HepG2 (cell line): ENCODE data around the gene IFIT1B. TPM values are rescaled to one million over a fixed set of nuclear protein-coding genes. Genes with fewer than 3 reads are reported as not detected.
A peak's percentile ranks its signal among the peaks of the same experiment; 100 is the strongest.

ENCODE experiments used
- E2F1 ChIP-seq: sonication (generic); formaldehyde crosslinking; IDR thresholded peaks from 2 replicates; pipeline ENCODE4 v1.5.0; 2020; ENCODE audit warnings: missing genetic modification reagents
- ELF4 ChIP-seq: sonication (generic); formaldehyde crosslinking; IDR thresholded peaks from 2 replicates; pipeline ENCODE4 v1.5.0; 2020; ENCODE audit warnings: missing genetic modification reagents, mild to moderate bottlenecking, moderate library complexity, borderline replicate concordance
- FOXO4 ChIP-seq: sonication (generic); formaldehyde crosslinking; conservative IDR thresholded peaks from 2 replicates; pipeline ENCODE4 v1.8.1; 2023; ENCODE audit warnings: missing genetic modification reagents
- GATA4 ChIP-seq: sonication (generic); IDR thresholded peaks from 2 replicates; pipeline ENCODE4 v1.6.1; 2016; ENCODE audit warnings: antibody characterized with exemption, low read depth, borderline replicate concordance
- HOMEZ ChIP-seq: IDR thresholded peaks from 2 replicates; pipeline ENCODE4 v1.6.1; 2016; ENCODE audit warnings: low read depth
- IRF1 ChIP-seq: sonication (generic); formaldehyde crosslinking; IDR thresholded peaks from 2 replicates; pipeline ENCODE4 v1.4.0; 2020; ENCODE audit warnings: low read depth, mild to moderate bottlenecking, missing genetic modification reagents
- NFYB ChIP-seq: sonication (generic); formaldehyde crosslinking; IDR thresholded peaks from 2 replicates; pipeline ENCODE4 v1.4.0; 2020; ENCODE audit warnings: missing genetic modification reagents
- PAWR ChIP-seq: sonication (generic); formaldehyde crosslinking; IDR thresholded peaks from 2 replicates; pipeline ENCODE4 v1.4.0; 2020; ENCODE audit warnings: missing genetic modification reagents, mild to moderate bottlenecking, borderline replicate concordance
- REPIN1 ChIP-seq: sonication (generic); formaldehyde crosslinking; IDR thresholded peaks from 2 replicates; pipeline ENCODE4 v1.8.0; 2022; ENCODE audit warnings: missing genetic modification reagents, low read depth, mild to moderate bottlenecking, borderline replicate concordance
- RNF2 ChIP-seq: fragments of 450-650 bp; conservative IDR thresholded peaks from 2 replicates; pipeline ENCODE4 v1.6.1; 2016; ENCODE audit warnings: low read depth
- SAP130 ChIP-seq: IDR thresholded peaks from 2 replicates; pipeline ENCODE4 v1.6.1; 2016; ENCODE audit warnings: low read depth
- SUZ12 ChIP-seq: fragments of 150-350 bp; IDR thresholded peaks from 2 replicates; pipeline ENCODE4 v1.6.1; 2014; ENCODE audit warnings: low read depth, low read length
- TOPORS ChIP-seq: sonication (generic); formaldehyde crosslinking; IDR thresholded peaks from 2 replicates; pipeline ENCODE4 v1.8.0; 2023; ENCODE audit warnings: mild to moderate bottlenecking, missing genetic modification reagents
- UBTF ChIP-seq: sonication (generic); formaldehyde crosslinking; IDR thresholded peaks from 2 replicates; pipeline ENCODE4 v1.4.0; 2020; ENCODE audit warnings: mild to moderate bottlenecking, missing genetic modification reagents
- ZBTB38 ChIP-seq: sonication (generic); formaldehyde crosslinking; IDR thresholded peaks from 2 replicates; pipeline ENCODE4 v1.5.1; 2020; ENCODE audit warnings: mild to moderate bottlenecking, missing genetic modification reagents
- ZC3H13 ChIP-seq: sonication (generic); formaldehyde crosslinking; IDR thresholded peaks from 2 replicates; pipeline ENCODE4 v1.8.1; 2023; ENCODE audit warnings: mild to moderate bottlenecking, missing genetic modification reagents, moderate library complexity
- ZFAT ChIP-seq: sonication (generic); formaldehyde crosslinking; conservative IDR thresholded peaks from 2 replicates; pipeline ENCODE4 v1.8.1; 2023; ENCODE audit warnings: missing genetic modification reagents, inconsistent platforms
- ZKSCAN5 ChIP-seq: sonication (generic); formaldehyde crosslinking; IDR thresholded peaks from 2 replicates; pipeline ENCODE4 v1.5.1; 2020; ENCODE audit warnings: mild to moderate bottlenecking, missing genetic modification reagents
- ZMYM4 ChIP-seq: sonication (generic); formaldehyde crosslinking; IDR thresholded peaks from 2 replicates; pipeline ENCODE4 v1.8.1; 2023; ENCODE audit warnings: mild to moderate bottlenecking, missing genetic modification reagents
- ZNF430 ChIP-seq: sonication (generic); formaldehyde crosslinking; IDR thresholded peaks from 2 replicates; pipeline ENCODE4 v1.9.0; 2021; ENCODE audit warnings: mild to moderate bottlenecking, missing genetic modification reagents
- ZNF44 ChIP-seq: sonication (generic); formaldehyde crosslinking; IDR thresholded peaks from 2 replicates; pipeline ENCODE4 v1.5.1; 2020; ENCODE audit warnings: mild to moderate bottlenecking, missing genetic modification reagents
- ZNF775 ChIP-seq: sonication (generic); formaldehyde crosslinking; IDR thresholded peaks from 2 replicates; pipeline ENCODE4 v1.4.0; 2020; ENCODE audit warnings: missing genetic modification reagents, mild to moderate bottlenecking, moderate library complexity, borderline replicate concordance
- ZSCAN9 ChIP-seq: IDR thresholded peaks from 2 replicates; pipeline ENCODE4 v1.6.1; 2016; ENCODE audit warnings: borderline replicate concordance
- polyA plus RNA-seq, 8 experiments: library from polyadenylated mRNA; depleted of rRNA in 3 of 8; stranded (reverse) in 7 of 8; unstranded in 1 of 8; fragments of >200 nt; fragmentation: Illumina TruSeq in 4 of 8; extraction: Trizol in 4 of 8; gene quantifications; 2 replicates each; pipeline versions ENCODE4 v1.2.1 to v1.2.3, GENCODE V29; 2011 to 2016; ENCODE audit warnings: low read depth in 4 of 8, missing spikeins in 1 of 8, mixed read lengths in 1 of 8; ENCODE audit not compliant: insufficient read depth in 1 of 8
- total RNA-seq, 5 experiments: library from RNA; depleted of rRNA; stranded (reverse); fragments of >200 nt; fragmentation: Illumina TruSeq; extraction: Trizol; gene quantifications; 2 replicates each; pipeline ENCODE4 v1.2.3, GENCODE V29; 2016; ENCODE audit warnings: low read depth in 1 of 5

IFIT1B gene
- total and polyA plus RNA-seq, 2 of the 13 experiments (the other 11 are each of a cell fraction or from before 2014, with no cell fraction given) = not detected

- no peak for TF ChIP-seq ZNF775
- TF ChIP-seq ZC3H13 (CRISPR knock-in tag) = peak; percentile 67; the same call in 1 of the 2 replicates
- peak; percentile 37; the same call in 1 of the 2 replicates for TF ChIP-seq ZMYM4 (CRISPR knock-in tag)
- TF ChIP-seq ZSCAN9 = no peak
- TF ChIP-seq E2F1 = no peak; the same call in 1 of the 2 replicates
- peak; percentile 31 for TF ChIP-seq ZFAT (CRISPR knock-in tag)
- TF ChIP-seq GATA4 = no peak
- no peak for TF ChIP-seq SUZ12
- no peak for TF ChIP-seq ZNF44
- TF ChIP-seq ZBTB38 (CRISPR knock-in tag) = no peak
- TF ChIP-seq ZKSCAN5 = no peak
- no peak for TF ChIP-seq ELF4 (CRISPR knock-in tag)
- peak; percentile 94 for TF ChIP-seq UBTF
- no peak for TF ChIP-seq FOXO4 (CRISPR knock-in tag)
- TF ChIP-seq NFYB = no peak
- no peak; the same call in 1 of the 2 replicates for TF ChIP-seq REPIN1 (CRISPR knock-in tag)
- no peak for TF ChIP-seq IRF1 (CRISPR knock-in tag)
- no peak for TF ChIP-seq PAWR (CRISPR knock-in tag)
- TF ChIP-seq TOPORS (CRISPR knock-in tag) = 0 out of 2 replicates have a peak, but pooled peaks have one; percentile 7
- TF ChIP-seq RNF2 = no peak
- no peak for TF ChIP-seq HOMEZ (CRISPR knock-in tag)
- TF ChIP-seq ZNF430 (CRISPR knock-in tag) = peak; percentile 70
- no peak; the same call in 1 of the 2 replicates for TF ChIP-seq SAP130 (CRISPR knock-in tag)
These were observed 37.3 kb downstream of the IFIT1B start (continued) for GRCh38 chr10:89414879-89415821.
